Measurements from ENCODE around the gene LTB4R2.

Gene LTB4R2

GRCh38 chr14:24299255-24300191 is 10.4 kb upstream of the LTB4R2 start, which contains the start of the genes DHRS1 and NOP9:
TSS of gene DHRS1 (minus strand) at chr14:24299780. CDS start at chr14:24299106, 674 bp downstream.
TSS of gene NOP9 (plus strand) at chr14:24299850. CDS start at chr14:24299955, 105 bp downstream.
- H3K4me3 ChIP-seq = peak within 1 kb of the TSS; percentile 94
- H3K27ac ChIP-seq = peak within 1 kb of the TSS; percentile 81 to 92
- peak; percentile 94 for DNase-seq (ENCODE audit: low spot score)
- TF ChIP-seq CTCF (IDR thresholded peaks at IDR 0.05) = no peak

- peak overlapping the region; percentile 94 for H3K4me3 ChIP-seq
- no peak for TF ChIP-seq CTCF (IDR thresholded peaks at IDR 0.05)
Observed at GRCh38 chr14:24300326-24300980, 9.5 kb upstream of the LTB4R2 start.

GRCh38 chr14:24304019-24304387 is 5.9 kb upstream of the LTB4R2 start:
- Histone ChIP-seq H3K27ac (no peak overlapping the region), H3K4me3 (no peak overlapping the region)
- no peak for TF ChIP-seq CTCF (IDR thresholded peaks at IDR 0.05)
- DNase-seq (ENCODE audit: low spot score) = no peak

More at GRCh38 chr14:24300326-24300980, 9.5 kb upstream of the LTB4R2 start:
- peak overlapping the region; percentile 81 to 92 for H3K27ac ChIP-seq
- DNase-seq (ENCODE audit: low spot score) = no peak

GRCh38 chr14:24307156-24307574 is 2.8 kb upstream of the LTB4R2 start:
- Histone ChIP-seq H3K27ac (no peak overlapping the region), H3K4me3 (no peak overlapping the region)
- no peak for TF ChIP-seq CTCF (IDR thresholded peaks at IDR 0.05)
- no peak for DNase-seq (ENCODE audit: low spot score)

- Histone ChIP-seq H3K27ac (no peak within 1 kb of the TSS), H3K4me3 (no peak within 1 kb of the TSS)
- DNase-seq (ENCODE audit: low spot score) = no peak
- peak; percentile 84 for TF ChIP-seq CTCF (IDR thresholded peaks at IDR 0.05)
Observed at GRCh38 chr14:24307575-24308341, 2.2 kb upstream of the LTB4R2 start, which contains the start of gene CIDEB. TSS of gene CIDEB (minus strand) at chr14:24307977. CDS start at chr14:24307858, 119 bp downstream.

GRCh38 chr14:24308342-24309124 is 1.4 kb upstream of the LTB4R2 start:
- TF ChIP-seq CTCF (IDR thresholded peaks at IDR 0.05) = no peak
- Histone ChIP-seq H3K4me3 (no peak overlapping the region), H3K27ac (no peak overlapping the region)
- DNase-seq (ENCODE audit: low spot score) = no peak

Measured in coronary artery (tissue), 2 donors.